Measurements from ENCODE around the gene CCR7.

The CCR7 gene

DNA sequence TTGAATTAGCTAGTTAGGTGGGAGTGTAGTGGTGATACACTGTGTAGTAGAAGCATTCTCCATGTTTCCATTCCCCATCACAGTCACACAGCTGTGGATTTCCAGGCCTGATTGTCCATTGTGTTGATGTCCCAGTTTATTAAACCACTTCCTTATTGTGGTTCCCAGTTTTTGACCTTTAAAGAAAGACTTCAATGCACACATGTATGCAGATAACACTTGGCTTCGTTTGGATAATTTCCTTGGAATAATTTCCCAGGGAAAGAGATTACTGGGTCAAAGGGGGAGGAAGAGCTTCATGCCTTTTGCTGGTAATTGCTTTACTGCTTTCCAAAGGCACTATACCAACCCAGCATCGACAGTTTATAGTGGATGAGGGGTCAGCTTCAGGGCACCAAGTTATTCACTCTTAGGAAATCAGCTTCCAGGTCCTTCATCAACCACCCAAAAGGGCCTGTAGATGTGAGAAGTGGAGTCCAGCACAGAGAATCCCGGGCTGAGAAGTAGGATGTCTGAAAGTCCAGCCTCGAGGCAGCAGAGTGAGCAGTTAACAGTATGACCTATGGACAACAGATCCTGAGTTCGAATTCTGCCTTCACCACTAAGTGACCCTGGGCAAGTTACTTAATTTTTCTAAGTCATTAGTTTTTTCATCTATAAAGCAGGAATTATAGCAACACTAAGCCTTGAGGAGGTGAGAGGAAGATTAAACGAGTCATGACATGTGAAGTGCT is 32.6 kb downstream of the CCR7 start:
- TF ChIP-seq EGR1 (IDR thresholded peaks at IDR 0.05) (no peak), NFIC (IDR thresholded peaks at IDR 0.05) (no peak)

DNA sequence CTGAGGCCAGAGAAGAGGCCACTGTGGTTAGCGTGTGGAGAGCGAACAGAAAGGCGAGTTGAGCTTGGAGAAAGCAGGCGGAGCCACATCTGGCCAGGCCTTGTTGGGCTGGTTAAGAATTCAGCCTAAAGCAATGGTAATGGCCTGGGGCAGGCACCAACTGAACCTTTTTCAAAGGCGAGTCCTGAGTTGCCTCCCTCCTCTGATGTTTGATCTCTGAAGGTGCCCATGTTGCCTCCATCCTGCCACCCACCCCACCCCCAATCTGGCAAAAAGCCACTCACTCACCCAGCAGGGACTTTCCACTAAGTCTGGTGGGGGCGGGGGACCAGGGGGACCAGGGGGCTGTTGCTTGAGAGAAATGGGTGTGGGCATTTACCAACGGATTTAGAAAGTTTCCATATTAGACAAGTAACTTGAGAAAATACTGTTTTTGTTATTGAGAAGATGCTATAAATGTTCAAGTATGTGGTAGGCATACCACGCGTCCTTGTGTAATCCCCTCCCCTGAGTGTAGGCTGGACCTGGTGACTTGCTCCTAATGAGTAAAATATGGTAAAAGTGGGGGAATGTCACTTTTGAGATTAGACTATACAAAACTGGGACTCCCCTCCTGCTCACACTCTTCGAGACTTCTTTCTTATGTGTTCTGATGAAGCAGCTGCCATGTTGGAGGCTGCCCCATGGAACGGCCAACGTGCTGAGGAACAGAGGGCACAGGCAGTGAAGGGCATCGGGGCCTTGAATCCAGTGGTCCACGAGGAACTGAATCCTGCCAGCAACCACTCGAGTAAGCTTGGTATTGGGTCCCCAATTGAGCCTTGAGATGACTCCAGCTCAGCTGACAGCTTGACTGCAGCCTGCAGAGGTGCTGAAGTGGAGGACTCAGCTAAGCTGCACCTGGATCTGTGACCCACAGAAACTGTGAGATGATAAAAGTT is 34.0 kb downstream of the CCR7 start:
- TF ChIP-seq CEBPB (IDR thresholded peaks at IDR 0.05), result no peak
- TF ChIP-seq RAD21 (IDR thresholded peaks at IDR 0.05; ENCODE audit: low read depth), result no peak
- no peak for TF ChIP-seq YY1 (IDR thresholded peaks at IDR 0.05; ENCODE audit: low read depth)
- TF ChIP-seq ZBTB7A (IDR thresholded peaks at IDR 0.05; ENCODE audit: low read depth), result no peak
- TF ChIP-seq, protein P1, sequence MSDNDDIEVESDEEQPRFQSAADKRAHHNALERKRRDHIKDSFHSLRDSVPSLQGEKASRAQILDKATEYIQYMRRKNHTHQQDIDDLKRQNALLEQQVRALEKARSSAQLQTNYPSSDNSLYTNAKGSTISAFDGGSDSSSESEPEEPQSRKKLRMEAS (IDR thresholded peaks at IDR 0.05), result no peak
- TF ChIP-seq EP300 (IDR thresholded peaks at IDR 0.05; ENCODE audit: borderline replicate concordance), result no peak
- no peak for TF ChIP-seq TAF1 (IDR thresholded peaks at IDR 0.05; ENCODE audit: low read depth)
- TF ChIP-seq, protein P2, sequence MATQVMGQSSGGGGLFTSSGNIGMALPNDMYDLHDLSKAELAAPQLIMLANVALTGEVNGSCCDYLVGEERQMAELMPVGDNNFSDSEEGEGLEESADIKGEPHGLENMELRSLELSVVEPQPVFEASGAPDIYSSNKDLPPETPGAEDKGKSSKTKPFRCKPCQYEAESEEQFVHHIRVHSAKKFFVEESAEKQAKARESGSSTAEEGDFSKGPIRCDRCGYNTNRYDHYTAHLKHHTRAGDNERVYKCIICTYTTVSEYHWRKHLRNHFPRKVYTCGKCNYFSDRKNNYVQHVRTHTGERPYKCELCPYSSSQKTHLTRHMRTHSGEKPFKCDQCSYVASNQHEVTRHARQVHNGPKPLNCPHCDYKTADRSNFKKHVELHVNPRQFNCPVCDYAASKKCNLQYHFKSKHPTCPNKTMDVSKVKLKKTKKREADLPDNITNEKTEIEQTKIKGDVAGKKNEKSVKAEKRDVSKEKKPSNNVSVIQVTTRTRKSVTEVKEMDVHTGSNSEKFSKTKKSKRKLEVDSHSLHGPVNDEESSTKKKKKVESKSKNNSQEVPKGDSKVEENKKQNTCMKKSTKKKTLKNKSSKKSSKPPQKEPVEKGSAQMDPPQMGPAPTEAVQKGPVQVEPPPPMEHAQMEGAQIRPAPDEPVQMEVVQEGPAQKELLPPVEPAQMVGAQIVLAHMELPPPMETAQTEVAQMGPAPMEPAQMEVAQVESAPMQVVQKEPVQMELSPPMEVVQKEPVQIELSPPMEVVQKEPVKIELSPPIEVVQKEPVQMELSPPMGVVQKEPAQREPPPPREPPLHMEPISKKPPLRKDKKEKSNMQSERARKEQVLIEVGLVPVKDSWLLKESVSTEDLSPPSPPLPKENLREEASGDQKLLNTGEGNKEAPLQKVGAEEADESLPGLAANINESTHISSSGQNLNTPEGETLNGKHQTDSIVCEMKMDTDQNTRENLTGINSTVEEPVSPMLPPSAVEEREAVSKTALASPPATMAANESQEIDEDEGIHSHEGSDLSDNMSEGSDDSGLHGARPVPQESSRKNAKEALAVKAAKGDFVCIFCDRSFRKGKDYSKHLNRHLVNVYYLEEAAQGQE (IDR thresholded peaks at IDR 0.05; ENCODE audit: low read depth), result no peak
- no peak for TF ChIP-seq FOXM1 (IDR thresholded peaks at IDR 0.05; ENCODE audit: borderline replicate concordance, low read depth)

GRCh38 chr17:40530531-40530994 is 34.7 kb downstream of the CCR7 start:
- TF ChIP-seq TEAD4 (IDR thresholded peaks at IDR 0.05) (no peak), NFIC (IDR thresholded peaks at IDR 0.05) (no peak), CEBPB (IDR thresholded peaks at IDR 0.05) (no peak), EP300 (IDR thresholded peaks at IDR 0.05; ENCODE audit: borderline replicate concordance) (no peak), USF1 (IDR thresholded peaks at IDR 0.05) (no peak), EGR1 (IDR thresholded peaks at IDR 0.05) (no peak), FOXM1 (IDR thresholded peaks at IDR 0.05; ENCODE audit: borderline replicate concordance, low read depth) (no peak), YY1 (IDR thresholded peaks at IDR 0.05; ENCODE audit: low read depth) (no peak)
- TF ChIP-seq, protein P2 (IDR thresholded peaks at IDR 0.05; ENCODE audit: low read depth), result no peak

DNA sequence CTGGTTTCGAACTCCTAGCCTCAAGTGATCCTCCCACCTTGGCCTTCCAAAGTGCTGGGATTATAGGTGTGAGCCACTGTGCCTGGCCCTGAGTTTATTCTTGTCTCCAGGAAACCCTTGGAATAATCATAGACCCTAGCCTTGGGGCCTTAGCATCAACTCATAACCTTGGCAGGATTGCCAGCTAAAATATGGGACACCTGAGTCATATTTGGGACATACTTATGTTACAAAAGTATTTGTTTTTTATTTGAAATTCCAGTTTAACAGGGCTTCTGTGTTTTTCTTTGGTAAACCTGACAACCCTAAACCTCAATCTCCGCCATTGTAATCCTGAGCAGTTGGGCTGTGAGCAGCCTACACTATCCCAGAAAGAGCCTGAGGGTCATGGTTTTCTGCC is 35.3 kb downstream of the CCR7 start:
- TF ChIP-seq RAD21 (IDR thresholded peaks at IDR 0.05; ENCODE audit: low read depth) (no peak), EP300 (IDR thresholded peaks at IDR 0.05; ENCODE audit: borderline replicate concordance) (no peak), TCF12 (IDR thresholded peaks at IDR 0.05; ENCODE audit: low read depth) (no peak), NFIC (IDR thresholded peaks at IDR 0.05) (no peak), TAF1 (IDR thresholded peaks at IDR 0.05; ENCODE audit: low read depth) (no peak), YY1 (IDR thresholded peaks at IDR 0.05; ENCODE audit: low read depth) (no peak)

GRCh38 chr17:40528692-40529417 is 36.4 kb downstream of the CCR7 start:
- TF ChIP-seq TCF12 (IDR thresholded peaks at IDR 0.05; ENCODE audit: low read depth), result no peak
- TF ChIP-seq NFIC (IDR thresholded peaks at IDR 0.05), result no peak
- no peak for TF ChIP-seq EGR1 (IDR thresholded peaks at IDR 0.05)
- TF ChIP-seq RAD21 (IDR thresholded peaks at IDR 0.05; ENCODE audit: low read depth), result no peak
- no peak for TF ChIP-seq EP300 (IDR thresholded peaks at IDR 0.05; ENCODE audit: borderline replicate concordance)
- TF ChIP-seq TEAD4 (IDR thresholded peaks at IDR 0.05), result no peak
- TF ChIP-seq CREB1 (IDR thresholded peaks at IDR 0.05; ENCODE audit: low read depth), result no peak
- TF ChIP-seq USF1 (IDR thresholded peaks at IDR 0.05), result no peak
- no peak for TF ChIP-seq ZBTB7A (IDR thresholded peaks at IDR 0.05; ENCODE audit: low read depth)
- no peak for TF ChIP-seq CEBPB (IDR thresholded peaks at IDR 0.05)
- TF ChIP-seq, protein P1 (IDR thresholded peaks at IDR 0.05), result no peak

Measured in Ishikawa (cell line).